ENCODE measurements around the gene MRM2.
"Not testable (repeated sequence)": the region's sequence is repeated elsewhere in the genome, so short reads cannot be mapped to it uniquely, and the experiment has no call there.

Gene MRM2

DNA sequence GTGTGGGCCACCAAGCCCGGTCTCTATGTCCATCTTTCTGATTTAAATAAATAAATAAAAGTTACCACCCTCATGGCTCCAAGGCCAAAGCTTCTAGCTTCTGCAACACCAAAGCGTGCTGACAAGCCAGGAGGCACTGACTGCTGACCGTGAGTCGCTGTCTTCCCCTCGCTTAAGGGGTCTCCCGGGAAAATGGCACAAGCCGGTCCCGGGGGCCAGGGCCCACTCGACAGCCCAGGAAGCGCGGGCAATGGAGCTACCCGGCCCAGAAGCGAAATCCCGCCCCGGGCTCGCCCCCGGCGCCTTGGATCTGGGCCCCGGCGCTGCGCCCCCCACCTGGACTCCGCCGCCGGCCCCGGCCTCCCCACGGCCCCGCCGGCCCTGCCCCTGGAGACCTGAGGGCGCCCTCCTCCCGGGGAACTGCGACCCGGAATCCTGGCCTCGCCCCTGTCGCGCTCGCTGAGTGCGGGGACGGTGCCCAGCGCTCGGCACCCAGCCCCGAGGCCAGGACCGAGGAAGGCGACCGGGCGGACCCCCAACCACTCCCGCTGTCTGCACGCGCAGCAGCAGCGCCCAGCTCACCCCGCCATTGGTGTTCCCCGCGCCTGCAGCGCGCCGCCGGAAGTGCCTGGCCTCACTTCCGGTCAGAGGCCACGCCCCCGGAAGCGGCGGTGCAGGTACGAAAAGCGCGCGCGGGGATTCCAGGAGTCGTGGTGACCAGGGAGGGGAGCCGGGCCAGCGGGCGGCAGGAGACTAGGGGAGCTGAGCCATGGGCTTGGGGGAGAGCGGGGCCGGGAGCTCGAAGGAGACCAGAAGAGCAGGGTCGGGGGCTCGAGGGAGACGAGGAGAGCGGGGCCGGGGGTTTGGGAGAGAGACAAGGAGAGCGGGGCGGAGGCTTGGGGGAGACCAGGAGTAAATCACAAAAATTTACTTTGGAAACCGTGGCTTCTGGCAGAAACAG lies at the start of gene MRM2, which contains the start of gene NUDT1:
TSS of gene MRM2 (minus strand) at position 626 of the 961 bp plus-strand sequence. CDS start at position 590, 36 bp downstream.
TSS of gene NUDT1 (plus strand) at position 647 of the 961 bp plus-strand sequence. CDS start 2,349 bp downstream, outside the sequence.
- DNase-seq, result peak; percentile 58

DNA sequence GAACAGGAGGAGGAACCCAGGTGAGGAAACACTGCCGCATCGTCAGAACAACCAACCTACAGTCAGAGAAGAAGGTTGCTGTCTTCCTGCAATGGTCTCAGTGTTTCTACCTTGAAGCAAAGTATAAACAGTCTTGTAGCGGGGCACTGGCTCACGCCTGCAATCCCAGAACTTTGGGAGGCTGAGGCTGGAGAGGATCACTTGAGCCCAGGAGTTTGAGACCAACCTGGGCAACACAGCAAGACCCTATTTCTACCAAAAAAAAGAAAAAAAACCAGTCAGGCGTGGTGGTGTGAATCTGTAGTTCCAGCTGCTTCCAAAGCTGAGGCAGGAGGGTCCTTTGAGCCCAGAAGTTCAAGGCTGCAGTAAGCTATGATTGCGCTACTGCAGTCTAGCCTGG lies 48.9 kb upstream of the MRM2 start:
- no peak for DNase-seq

DNA sequence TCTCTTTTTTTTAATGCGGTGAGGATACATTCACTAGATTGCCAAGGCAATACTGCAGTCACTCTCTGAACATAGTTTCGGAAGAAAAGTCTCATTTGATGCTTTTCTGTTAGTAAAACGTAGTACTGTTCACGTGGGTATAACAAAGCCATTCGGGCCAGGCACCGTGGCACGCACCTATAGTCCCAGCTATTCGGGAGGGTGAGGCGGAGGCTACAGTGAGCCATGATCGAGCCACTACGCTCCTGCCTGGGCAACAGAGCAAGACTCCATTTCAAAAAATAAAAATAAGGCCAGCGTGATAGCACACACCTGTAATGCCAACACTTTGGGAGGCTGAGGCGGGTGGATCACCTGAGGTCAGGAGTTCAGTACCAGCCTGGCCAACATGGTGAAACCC lies 47.6 kb upstream of the MRM2 start:
- DNase-seq, result no peak

DNA sequence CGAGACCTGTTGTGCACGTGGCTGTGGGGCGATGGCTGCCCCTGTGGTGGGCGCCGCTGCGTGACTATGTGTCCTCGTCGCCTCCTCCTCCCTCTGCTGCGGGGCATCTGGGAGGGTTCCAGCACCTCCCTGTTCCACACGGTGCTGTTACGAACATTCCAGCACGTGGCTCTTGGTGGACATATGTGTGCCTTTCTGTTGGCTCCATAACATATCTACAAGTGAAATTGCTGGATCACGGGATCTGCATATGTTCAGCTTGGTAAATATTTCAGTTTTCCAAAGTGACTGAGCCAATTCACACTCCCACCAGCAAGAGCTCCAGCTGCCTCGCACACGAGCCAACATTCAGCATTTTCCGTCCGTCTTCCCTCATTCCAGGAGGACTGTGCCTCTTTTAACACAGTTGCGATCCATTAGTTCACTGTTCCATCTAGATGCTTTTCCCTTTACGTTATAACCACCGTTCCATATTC lies 47.1 kb upstream of the MRM2 start:
- no peak for DNase-seq

DNA sequence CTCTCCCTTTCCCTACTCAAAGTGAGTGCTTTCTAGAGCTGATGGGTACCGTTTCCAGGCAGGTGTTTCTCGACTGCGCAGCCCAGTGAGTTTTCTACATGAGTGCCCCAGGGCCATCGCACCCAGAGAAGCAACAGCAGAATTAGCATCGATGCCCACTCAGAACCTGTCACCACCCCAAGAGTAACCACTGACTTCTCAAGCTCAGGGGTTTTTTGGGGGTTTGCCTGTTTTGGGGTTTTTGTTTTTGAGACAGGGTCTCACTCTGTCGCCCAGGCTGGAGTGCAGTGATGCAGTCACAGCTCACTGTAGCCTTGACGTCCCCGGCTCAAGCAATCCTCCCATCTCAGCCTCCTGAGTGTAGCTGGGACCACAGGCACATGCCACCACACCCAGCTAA lies 46.5 kb upstream of the MRM2 start:
- DNase-seq, result no peak

DNA sequence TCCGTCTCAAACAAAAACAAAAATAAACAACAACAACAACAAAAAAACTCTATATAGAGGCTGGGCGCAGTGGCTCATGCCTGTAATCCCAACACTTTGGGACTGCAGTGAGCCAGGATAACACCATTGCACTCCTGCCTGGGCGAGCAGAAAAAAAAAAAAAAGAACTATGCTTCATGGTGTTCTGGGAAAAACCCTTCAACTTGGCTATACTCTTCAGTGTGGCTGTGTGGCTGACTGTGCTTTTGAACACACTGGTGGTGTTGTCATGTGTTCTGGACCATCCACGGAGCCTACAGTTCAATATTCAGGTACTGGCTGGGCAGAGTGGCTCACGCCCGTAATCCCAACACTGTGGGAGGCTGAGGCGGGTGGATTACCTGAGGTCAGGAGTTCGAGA lies 45.7 kb upstream of the MRM2 start:
- no peak for DNase-seq

DNA sequence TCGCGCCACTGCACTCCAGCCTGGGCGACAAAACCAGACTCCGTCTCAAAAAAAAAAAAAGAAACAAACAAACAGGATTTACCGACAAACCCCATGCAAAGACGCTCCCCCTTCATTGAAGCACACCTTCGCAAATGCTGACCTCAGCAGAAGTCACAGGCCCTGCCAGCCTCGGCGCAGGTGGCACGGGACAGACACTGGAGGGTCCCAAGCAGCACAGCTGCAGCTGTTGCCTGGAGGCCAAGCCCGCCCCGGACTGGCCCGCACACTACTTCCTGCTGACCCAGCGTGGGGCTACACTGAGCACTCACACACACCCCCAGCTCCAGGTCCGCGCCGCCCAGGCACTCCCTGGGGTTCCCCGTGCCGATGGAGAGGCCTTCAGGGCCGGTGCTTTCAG lies 41.1 kb upstream of the MRM2 start:
- DNase-seq, result no peak

DNA sequence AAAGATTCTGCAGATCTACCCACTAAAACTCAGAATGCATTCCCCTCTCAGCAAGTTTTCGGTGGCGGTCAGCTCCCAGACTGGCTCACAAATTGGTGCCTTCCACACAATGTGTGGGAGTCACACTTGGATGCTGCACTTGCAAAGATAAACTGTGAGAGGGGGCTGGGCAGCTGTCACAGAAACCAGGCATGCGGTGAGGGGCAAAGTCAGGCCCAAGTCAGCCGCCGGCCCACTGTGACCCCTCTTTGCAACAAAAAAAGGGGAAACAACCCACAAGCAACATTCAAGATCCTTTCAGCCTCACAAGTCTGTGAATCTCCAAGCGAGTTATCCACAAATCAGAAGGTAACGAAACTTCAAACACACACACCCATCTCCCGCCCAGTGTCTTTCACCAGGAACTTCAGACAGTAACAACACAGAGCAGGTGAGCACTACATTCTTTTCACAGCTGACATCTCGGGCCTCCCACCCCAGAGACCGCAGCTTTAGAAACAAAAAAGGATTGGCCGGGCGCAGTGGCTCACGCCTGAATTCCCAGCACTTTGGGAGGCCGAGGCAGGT lies 40.3 kb upstream of the MRM2 start:
- no peak for DNase-seq

DNA sequence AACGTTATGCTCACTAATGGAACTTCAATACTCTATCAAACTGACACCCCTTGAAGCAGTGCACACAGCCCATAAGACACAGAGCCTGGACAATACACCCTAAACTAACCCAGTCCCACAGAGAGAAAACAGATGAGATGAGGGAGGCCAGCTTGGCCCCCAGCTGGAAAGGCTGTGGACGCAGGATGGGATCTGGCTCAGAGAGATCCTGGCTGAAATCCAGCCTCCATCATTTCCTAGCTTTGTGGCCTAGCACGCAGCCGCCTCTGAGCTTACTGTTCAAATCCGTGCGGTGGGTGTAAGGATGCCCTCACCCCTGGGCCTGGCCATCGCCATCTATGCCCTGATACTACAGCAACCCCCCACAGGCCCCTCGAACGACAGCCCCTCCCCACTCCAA lies 39.5 kb upstream of the MRM2 start:
- no peak for DNase-seq

DNA sequence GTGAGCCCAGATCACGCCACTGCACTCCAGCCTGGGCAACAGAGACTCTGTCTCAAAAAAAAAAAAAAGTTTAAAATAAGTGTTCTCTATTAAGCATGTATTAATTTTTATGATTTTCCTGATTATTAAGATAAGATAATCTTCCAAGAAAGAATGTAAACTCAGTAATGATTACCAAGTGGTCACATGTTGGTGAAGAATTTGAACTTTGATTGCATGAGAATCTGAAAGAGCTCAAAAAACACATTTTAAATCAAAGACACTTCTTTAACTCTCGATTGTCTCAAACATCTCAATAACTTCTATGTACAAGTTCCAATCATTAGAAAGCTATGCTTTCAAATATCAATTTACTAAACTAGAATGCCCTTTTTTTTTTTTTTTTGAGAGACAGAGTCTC lies 38.4 kb upstream of the MRM2 start:
- no peak for DNase-seq

DNA sequence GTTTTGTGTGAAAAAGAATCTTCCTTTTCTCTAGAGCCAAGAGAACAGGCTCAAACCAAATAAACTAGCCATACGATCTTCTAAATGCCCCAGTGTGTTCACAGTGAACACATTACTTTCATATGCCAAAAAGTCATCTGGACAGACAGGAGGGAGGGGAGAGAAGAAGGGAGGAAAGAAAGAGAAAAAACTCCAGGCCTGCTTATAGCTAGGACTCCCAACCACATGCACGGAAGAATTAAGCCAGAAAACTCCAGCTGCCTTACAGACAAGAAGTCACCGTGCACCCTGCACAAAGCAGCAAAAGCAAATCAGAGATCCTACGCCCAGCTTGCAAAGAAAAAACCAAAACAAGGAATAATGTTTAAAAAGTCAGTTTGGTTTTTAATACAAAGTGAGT lies 37.9 kb upstream of the MRM2 start:
- no peak for DNase-seq

DNA sequence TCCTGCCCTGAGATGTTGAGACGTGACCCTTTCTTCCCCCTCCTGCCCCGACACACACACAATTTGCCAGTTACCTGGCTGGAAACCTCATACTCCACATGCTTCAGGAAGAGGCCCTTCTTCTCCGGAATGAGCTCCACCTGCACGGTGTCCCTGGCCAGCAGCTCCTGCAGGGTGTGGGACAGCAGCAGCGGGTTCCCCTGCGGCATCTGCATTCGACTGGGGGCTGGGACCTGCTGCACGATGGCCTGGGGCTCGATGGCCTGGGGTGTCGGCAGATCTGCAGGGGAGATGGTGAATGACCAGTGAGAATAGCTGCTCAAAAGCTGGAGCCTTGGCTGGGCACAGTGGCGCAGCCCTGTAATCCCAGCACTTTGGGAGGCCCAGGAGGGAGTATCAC lies 36.0 kb upstream of the MRM2 start:
- no peak for DNase-seq

DNA sequence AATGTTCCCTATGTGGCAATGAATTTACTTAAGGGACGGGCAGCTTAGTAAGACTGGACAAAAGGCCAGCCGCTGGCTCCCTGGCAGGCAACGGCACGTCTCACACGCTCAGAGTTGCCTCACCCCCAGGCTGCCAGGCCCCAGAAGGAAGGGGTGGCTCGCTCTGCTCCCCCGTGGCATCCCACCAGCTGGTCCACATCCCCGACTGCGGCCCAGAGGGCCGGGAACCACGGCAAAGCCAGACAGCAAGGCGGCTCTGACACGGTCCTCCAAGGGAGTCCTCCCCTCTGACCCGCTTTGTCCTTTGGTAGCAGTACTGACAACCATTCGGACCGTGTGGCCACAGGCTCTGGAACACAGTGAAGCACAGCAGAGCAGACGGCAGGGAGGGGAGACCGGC lies 34.1 kb upstream of the MRM2 start:
- DNase-seq, result no peak

DNA sequence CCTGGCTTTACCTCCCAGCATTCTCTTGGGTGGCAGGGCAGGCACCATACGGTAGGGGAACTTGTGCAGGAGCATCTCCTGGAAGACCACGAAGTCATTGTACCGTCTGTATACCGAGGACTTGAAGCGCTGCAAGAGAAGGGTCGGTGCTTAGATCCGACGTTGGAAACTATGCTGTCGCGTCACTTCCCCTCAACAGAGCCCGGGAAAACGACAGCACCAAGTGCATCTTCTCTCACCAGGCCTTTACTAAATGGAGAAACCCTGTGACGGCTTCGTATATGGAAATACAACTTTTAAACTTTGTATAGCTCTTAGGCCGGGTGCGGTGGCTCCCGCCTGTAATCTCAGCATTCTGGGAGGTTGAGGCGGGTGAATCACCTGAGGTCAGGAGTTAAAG lies 33.1 kb upstream of the MRM2 start:
- no peak for DNase-seq

DNA sequence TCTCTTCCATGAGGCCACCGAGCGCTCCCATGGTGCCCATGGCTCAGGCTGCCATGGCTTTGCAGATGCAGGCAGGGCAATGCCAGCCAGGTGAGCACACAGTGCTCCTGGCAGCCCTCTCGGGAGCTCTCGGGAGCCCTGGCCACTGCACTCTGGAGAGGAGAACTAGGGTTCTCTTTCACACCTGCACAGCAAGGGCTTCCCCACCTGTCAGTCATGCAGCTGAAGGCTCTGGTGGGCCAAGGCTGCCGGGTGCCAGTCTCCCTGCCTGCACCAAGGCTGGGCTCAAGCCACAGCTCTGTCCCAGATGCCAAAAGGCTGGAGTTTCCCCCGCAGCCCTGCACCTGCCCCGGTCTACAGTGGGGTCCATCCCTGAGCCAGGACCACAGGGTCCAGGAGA lies 32.7 kb upstream of the MRM2 start:
- DNase-seq, result no peak

DNA sequence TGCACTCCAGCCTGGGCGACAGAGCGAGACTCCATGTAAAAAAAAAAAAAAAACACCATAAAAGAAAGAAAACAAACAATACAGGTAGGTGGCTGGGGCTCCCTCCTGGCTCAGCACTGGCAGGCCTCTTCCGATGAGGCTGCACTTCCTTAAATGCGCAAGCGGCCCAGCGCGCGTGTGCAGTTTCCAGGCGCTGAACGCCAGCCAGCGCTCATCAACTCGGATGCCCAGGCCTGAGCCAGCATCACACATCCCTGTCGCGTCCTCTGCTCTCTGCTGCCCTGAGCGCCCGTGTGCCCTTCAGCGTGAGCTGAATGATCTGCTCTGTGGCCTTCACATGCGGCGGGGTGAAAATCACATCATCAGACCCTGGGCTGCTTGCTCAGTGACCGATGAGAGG lies 31.9 kb upstream of the MRM2 start:
- DNase-seq, result no peak

DNA sequence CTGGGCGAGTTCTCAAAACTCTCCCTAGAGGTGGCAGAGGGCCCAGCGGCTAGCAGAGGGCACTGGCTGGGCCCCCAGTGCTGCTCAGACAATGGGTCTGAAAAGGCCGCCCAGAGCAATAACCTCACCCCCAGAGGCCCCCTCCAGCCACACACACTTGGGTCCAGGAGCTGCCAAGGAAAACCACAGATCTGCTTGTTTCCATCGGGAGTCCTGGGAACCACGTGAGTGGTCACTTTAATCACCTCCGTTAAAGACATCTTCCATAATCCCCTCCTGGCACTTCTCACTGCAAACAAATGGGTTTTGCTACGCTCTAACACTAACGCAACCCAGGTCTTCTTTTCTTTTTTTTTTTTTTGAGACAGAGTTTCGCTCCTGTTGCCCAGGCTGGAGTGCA lies 30.0 kb upstream of the MRM2 start:
- DNase-seq, result no peak

DNA sequence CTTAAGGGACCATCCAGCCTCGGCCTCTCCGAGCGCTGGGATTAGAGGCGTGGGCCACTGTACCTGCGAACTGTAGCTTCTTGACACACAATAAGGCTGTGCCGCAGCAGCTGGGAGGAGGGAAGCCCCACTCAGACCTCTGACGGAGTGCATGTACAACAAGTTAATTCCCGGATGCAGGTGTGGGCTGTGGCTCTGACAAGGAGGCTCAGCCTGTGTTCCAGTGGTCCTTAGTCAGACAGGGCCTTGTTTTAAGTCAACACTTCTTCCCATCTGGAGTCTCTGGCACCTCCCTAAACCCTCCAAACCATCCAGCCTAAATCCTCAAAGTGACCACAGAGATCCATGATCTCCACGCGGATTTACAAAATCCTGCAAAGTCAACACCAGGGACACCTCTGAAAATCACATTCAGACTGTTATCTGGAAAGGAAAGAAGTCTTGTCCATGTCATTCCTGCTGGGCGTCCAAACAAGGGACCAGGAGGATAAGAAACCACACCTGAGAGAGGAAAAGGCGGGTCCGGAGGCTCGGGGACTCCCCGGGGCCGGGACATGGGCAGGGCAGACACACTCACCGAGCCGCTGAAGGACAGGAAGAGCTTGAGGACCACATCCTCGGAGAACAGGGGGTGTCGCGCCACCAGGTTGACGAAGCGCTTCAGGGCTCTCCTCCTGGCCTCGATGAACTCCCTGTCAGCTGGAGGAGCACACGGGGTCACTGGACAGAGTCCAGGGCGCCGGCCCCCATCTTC lies 29.4 kb upstream of the MRM2 start:
- no peak for DNase-seq

DNA sequence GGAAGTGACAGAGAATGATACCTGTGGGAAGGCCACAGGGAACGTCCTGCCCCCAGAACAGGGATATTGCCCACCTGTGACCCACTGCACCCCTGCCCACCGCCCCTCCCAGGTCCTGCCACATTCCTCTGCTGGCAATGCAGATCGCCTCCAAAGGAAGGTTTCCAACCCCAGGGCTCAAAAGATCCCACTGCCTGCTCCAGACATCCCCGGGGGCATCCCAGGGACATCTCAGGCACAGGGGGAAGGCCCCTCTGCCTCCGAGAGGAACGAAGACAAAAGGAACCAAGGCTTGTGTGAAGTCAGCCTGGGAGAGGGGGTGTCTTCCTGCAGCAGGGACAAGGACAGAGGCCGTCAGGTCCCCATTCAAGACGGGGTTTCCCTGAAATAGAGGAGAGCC lies 28.5 kb upstream of the MRM2 start:
- no peak for DNase-seq

DNA sequence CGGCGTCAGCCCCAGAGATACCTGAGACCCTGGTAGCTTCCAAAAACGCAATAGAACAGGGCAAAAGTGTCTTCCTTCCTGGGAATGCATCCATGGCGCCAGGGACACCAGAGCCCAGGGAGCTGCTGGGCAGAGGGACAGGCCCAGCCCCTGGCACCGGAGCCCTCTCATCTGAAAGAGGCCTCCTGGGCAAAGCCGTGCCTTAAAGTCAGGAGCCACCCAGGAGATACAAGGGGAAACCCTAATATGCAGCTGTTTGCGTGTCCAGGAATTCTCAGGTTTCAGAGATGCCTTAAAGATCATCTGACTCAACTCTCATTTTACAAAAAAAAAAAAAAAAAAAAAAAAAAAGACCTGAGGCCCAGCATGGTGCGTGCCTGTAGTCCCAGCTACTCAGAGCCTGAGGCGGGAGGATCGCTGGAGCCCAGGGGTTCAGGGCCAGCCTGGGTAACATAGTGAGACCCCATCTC lies 28.0 kb upstream of the MRM2 start:
- DNase-seq, result no peak

DNA sequence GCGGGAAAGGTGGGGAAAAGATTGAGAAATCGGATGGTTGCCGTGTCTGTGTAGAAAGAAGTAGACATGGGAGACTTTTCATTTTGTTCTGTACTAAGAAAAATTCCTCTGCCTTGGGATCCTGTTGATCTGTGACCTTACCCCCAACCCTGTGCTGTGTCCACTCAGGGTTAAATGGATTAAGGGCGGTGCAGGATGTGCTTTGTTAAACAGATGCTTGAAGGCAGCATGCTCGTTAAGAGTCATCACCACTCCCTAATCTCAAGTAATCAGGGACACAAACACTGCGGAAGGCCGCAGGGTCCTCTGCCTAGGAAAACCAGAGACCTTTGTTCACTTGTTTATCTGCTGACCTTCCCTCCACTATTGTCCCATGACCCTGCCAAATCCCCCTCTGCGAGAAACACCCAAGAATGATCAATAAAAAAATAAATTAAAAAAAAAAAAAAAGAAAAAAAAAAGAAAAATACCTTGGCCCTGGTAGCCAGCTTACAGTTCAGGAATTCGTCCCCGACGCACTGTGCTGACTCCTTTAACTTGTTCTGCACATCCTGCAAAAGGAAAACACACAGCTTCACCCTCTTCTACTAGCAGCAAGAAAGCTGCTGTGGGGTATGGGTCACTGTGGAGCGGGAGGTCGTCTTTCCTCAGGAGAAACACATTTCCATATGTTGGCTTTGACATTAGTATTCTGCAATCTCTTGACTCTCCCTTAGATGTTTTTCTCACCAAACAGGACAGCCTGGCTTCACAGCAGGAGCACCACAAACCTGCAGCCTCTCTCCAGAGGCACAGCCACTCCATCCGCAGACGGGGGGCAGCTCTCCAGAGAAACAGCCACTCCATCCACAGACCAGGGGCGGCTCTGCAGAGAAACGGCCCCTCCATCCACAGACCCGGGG lies 27.3 kb upstream of the MRM2 start:
- not testable (repeated sequence) for DNase-seq

DNA sequence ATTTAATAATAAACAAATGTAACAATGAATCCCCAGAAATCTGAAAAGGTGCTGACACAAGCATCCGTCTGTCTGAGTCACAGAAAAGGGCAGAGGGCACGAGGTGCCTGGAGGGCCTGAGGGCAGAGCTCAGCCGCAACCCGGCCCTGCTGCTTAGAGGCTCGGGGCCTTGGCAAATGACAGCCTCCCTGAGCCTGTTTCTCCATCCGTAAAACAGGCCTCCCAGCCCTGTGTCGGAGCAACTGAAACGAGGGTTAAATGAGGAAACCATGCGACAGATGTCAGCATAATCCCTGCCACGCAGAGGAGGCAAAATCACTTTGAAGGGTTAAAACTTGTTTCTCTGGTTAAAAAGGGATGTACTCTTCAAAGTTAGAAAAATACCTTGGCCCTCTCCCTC lies 24.9 kb upstream of the MRM2 start:
- no peak for DNase-seq

Measured in NCI-H2029 (cell line).